HG03442 (cell line): Measurements from ENCODE around the gene UBIAD1.
"Not testable (repeated sequence)": the region's sequence is repeated elsewhere in the genome, so short reads cannot be mapped to it uniquely, and the experiment has no call there.

Experiments used
- ATAC-seq: cut with Tn5 transposase; IDR thresholded peaks from one replicate; pipeline ENCODE4 v1.9.1; 2021; ENCODE audit warnings: mild to moderate bottlenecking, moderate library complexity; ENCODE audit not compliant: unreplicated experiment

Gene UBIAD1

GRCh38 chr1:11279152-11279551 is 6.2 kb downstream of the UBIAD1 start:
- no peak for ATAC-seq

GRCh38 chr1:11279630-11280029 is 6.6 kb downstream of the UBIAD1 start:
- no peak for ATAC-seq

GRCh38 chr1:11280719-11281376 is 7.8 kb downstream of the UBIAD1 start:
- ATAC-seq = no peak

DNA sequence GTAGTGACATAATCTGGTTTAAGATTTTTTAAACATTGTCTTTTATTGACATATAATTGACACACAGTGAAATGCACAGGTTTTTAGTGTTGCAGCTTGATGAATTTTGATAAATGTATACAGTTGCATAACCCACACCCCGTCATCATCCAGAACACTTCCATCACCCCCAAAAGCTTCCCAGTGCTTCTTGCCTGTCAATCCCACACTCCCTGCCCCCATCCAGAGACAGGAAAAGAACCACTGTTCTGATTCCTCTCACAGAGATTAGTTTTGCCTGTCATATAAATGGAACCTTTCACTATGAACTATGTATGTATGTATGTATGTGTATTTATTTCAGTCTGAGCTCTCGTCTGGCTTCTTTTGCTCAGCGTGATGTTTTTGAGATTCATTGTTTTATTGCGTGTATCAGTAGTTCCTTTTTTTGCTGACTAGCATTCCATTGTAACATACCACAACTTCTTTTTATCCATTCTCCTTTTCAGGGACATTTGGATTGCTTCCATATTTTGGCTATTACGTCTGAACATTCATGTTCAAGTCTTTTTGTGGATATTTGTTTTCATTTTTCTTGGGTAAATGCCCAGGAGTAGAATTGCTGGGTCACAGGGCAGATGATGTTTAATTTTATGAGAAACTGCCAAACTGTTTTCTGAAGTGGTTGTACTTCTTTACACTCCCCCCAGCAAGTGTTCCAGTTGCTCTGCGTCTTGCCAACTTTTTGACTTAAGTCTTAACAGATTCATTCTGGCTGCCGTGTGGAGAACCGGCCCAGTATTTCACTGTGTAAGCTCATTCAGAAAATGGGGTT is 8.7 kb downstream of the UBIAD1 start:
- ATAC-seq = no peak

GRCh38 chr1:11283151-11283550 is 10.2 kb downstream of the UBIAD1 start:
- ATAC-seq = no peak

- no peak for ATAC-seq
These were observed 11.8 kb downstream of the UBIAD1 start for GRCh38 chr1:11284784-11285183.

- ATAC-seq = no peak
These were observed 13.1 kb downstream of the UBIAD1 start for GRCh38 chr1:11285883-11286734.

DNA sequence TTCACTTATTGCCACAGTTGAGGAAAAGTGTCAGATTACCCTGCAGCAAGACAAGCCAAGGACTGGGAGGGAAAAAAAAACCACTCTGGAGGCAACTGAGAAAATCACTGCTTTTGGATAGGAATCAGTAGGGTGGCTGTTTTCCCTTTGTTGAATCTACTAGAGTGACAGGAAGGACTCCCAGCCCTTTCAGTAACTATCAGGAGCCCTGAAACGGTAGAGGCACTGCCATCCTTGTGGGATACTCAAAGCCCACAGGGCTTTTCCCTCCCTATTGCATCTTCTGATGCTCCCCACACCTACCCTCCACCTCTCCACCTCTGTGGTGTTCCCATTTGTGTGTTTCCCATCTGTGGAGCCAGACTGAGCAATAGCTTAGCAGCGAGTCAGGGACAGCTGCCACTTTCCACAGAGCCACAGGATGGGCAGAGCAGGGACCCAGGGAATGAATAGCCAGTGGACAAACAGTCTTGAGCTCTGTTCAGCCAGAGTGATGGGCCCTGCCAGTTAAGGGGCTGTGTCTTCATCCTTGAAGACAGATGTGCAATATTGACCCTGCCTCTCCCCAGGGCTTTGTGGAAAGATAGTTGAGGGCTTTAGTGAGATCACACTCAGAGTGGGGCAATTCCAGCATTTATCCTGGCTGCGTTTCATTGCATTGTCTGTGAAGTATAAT is 13.9 kb downstream of the UBIAD1 start:
- no peak for ATAC-seq

- no peak for ATAC-seq
These were observed 16.1 kb downstream of the UBIAD1 start for GRCh38 chr1:11289064-11289463.

DNA sequence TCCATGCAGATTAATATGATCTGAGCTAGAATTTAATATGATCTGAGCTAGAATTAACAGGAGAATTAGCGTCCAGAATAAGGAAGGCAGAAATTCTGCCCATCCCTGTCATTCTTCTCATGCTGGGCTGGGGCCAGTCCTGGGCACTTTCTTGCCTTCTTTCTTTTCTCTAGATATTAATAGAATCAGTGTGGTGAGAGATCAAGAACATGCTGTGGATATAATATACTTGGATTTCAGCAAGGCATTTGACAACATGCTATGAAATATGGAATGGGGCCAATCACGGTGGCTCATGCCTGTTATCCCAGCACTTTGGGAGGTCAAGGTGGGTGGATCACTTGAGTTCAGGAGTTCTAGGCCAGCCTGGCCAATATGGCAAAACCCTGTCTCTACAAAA is 18.1 kb downstream of the UBIAD1 start:
- ATAC-seq = no peak

DNA sequence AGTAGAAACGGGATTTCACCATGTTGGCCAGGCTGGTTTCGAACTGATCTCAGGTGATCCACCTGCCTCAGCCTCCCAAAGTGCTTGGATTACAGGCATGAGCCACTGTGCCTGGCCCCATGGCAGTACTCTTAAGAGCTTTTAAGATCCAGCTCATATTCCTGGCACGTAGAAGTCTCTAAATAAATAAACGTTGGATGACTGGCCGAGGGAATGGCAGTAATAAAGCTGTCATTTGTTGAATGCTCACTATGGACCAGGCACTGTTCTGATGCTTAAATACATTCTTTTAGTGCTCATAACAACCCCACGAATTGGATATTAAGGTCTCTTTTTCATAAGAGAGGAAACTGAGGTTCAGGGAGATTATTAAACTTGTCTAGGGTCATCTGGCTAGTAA is 20.9 kb downstream of the UBIAD1 start:
- ATAC-seq = no peak

- no peak for ATAC-seq
These were observed 22.0 kb downstream of the UBIAD1 start for GRCh38 chr1:11294951-11295350.

GRCh38 chr1:11295905-11296304 is 22.9 kb downstream of the UBIAD1 start:
- no peak for ATAC-seq

DNA sequence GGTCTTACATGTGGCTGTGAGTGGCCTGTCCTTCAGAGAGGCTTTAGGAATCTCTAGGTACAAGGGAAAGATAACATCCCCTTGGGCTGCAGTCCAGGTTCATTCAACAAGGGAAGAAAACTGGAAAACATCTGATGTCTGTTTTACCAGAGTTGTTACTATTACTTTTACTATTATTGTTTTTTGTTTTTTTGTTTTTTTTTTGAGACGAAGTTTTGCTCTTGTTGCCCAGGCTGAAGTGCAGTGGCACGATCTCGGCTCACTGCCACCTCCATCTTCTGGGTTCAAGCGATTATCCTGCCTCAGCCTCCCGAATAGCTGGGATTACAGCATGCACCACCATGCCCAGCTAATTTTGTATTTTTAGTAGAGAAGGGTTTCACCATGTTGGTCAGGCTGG is 24.8 kb downstream of the UBIAD1 start:
- not testable (repeated sequence) for ATAC-seq

DNA sequence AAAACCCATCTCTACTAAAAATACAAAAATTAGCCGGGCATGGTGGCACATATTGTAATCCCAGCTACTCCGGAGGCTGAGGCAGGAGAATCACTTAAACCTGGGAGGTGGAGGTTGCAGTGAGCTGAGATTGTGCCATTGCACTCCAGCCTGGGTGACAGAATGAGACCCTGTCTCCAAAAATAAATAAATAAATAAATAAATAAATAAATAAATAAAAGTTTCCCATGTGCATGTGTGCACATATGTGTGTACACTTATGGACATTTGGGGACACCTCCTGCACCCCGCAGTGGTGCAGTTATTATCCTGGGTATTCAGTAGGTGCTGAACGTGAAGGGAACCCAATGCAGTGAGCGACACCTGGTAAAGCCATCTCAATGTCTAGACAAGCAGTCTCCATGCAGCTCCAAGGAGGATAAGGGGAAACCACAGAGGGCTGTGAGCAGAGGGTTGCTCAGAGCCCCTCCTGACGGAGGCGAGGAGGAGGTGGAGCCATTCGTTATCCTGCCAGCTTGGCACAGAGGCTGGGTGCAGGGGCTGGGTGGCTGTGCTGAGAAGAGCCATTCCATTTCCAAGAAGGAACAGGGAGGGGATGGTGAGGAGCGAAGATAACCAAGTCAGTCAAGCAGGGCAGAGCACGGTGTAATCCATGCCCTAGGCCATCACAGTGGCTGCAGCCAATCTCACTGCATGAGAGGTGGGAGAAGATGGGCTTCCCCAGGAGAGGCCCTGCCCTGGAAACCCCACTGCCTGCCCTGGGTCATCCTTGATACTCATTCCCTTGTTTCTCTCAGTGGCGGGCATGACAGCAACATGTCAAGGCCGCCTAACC is 25.6 kb downstream of the UBIAD1 start:
- no peak for ATAC-seq

- no peak for ATAC-seq
These were observed 26.2 kb downstream of the UBIAD1 start for GRCh38 chr1:11299225-11299574.

DNA sequence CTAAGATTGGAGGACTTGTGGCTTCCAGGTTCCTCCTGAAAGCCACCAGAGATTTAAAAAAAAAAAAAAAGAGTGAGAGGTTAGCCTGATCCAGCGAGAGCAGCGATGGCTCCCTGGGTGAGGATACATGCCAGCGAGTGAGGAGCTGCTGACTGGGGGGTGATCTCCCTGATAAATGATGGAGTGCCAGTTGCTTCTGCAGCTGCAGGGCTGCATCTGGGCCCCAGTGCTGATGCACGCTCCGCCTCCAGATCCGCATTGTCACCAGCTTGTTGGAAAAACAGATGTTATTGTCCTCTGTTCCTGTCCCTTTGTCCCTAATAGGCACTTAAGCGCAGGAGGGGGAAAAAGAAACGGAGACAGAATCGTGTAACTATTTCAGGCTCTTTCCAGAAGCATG is 28.6 kb downstream of the UBIAD1 start:
- no peak for ATAC-seq

GRCh38 chr1:11302366-11302765 is 29.4 kb downstream of the UBIAD1 start:
- ATAC-seq = no peak

- ATAC-seq = not testable (repeated sequence)
These were observed 32.5 kb downstream of the UBIAD1 start for GRCh38 chr1:11305516-11305915.

GRCh38 chr1:11307852-11308251 is 34.9 kb downstream of the UBIAD1 start:
- ATAC-seq = no peak
